CD4-positive, alpha-beta T cell (primary cell): Measurements from ENCODE around the gene MYO3B. TPM values are rescaled to one million over a fixed set of nuclear protein-coding genes. Genes with fewer than 3 reads are reported as not detected.

ENCODE experiments used
- ATAC-seq: fragments of 200-7000 bp; cut with Tn5 transposase; one replicate; pipeline ENCODE4 v1.10.0; 2022; ENCODE audit warnings: mild to moderate bottlenecking; ENCODE audit not compliant: poor library complexity
- CTCF ChIA-PET: fragments of 350-600 bp; sonication (Branson Sonifier 250); formaldehyde crosslinking; loops from one replicate; lab custom pipeline; 2021; ENCODE audit warnings: antibody characterized with exemption, inconsistent platforms; lab: Charles Lee
- POLR2A ChIA-PET: fragments of 350-600 bp; sonication (Branson Sonifier 250); formaldehyde crosslinking; loops from one replicate; lab custom pipeline; 2021; ENCODE audit warnings: antibody characterized with exemption, inconsistent platforms; lab: Charles Lee
- DNase-seq, 14 experiments: peaks; one replicate each; pipeline ENCODE4 v3.0.0-alpha.2; 2013 to 2020; ENCODE audit warnings: mixed read lengths in 2 of 14
- H3K27ac ChIP-seq, 2 donors: one replicate each; pipeline versions ENCODE4 v1.5.1 to v1.7.0; 2013; ENCODE audit warnings: low read length in 2 of 2, low read depth in 1 of 2, mild to moderate bottlenecking in 1 of 2
- H3K27me3 ChIP-seq, 2 experiments: 1 replicate in 1 of 2; 2 replicates in 1 of 2; pipeline versions ENCODE4 v1.6.1 to v1.7.0; 2013; ENCODE audit warnings: low read length in 2 of 2, control low read depth in 1 of 2, mild to moderate bottlenecking in 1 of 2, moderate library complexity in 1 of 2; ENCODE audit not compliant: insufficient read depth in 2 of 2, control insufficient read depth in 1 of 2
- H3K36me3 ChIP-seq: one replicate; pipeline ENCODE4 v1.6.1; 2013; ENCODE audit warnings: low read length, control low read depth; ENCODE audit not compliant: insufficient read depth
- H3K4me1 ChIP-seq: one replicate; pipeline ENCODE4 v1.6.1; 2013; ENCODE audit warnings: low read length, control low read depth; ENCODE audit not compliant: insufficient read depth
- H3K4me3 ChIP-seq: one replicate; pipeline ENCODE4 v1.5.1; 2013; ENCODE audit warnings: mild to moderate bottlenecking, low read length, moderate library complexity
- H3K9me3 ChIP-seq, 2 experiments: 1 replicate in 1 of 2; 2 replicates in 1 of 2; pipeline versions ENCODE4 v1.6.1 to v1.7.0; 2013; ENCODE audit warnings: low read length in 2 of 2, mild to moderate bottlenecking in 2 of 2, control low read depth in 1 of 2, moderate library complexity in 1 of 2; ENCODE audit not compliant: control insufficient read depth in 1 of 2, insufficient read depth in 1 of 2
- H3K27ac Mint-ChIP-seq: one replicate; pipeline ENCODE4 v1.8.0; 2020; ENCODE audit warnings: mixed read lengths
- H3K27me3 Mint-ChIP-seq: one replicate; pipeline ENCODE4 v1.8.0; 2021; ENCODE audit warnings: mixed read lengths
- H3K36me3 Mint-ChIP-seq: one replicate; pipeline ENCODE4 v1.8.0; 2021; ENCODE audit warnings: low read depth, mixed read lengths
- H3K4me1 Mint-ChIP-seq: one replicate; pipeline ENCODE4 v1.8.0; 2021; ENCODE audit warnings: low read depth, mixed read lengths
- H3K4me3 Mint-ChIP-seq: one replicate; pipeline ENCODE4 v1.8.0; 2020; ENCODE audit warnings: mild to moderate bottlenecking, mixed read lengths
- H3K9me3 Mint-ChIP-seq: one replicate; pipeline ENCODE4 v1.8.0; 2020; ENCODE audit warnings: mixed read lengths
- CTCF ChIP-seq: fragments of 200-600 bp; IDR thresholded peaks from one replicate; pipeline ENCODE4 v1.8.0; 2022; ENCODE audit warnings: antibody characterized with exemption, mild to moderate bottlenecking
- intact Hi-C, 2 experiments: fragments of 100-400 bp; cut with DNase I in 1 of 2; cut with micrococcal nuclease in 1 of 2; formaldehyde crosslinking; loops; one replicate each; pipeline versions ENCODE4 v1.15.1 to v1.9.0; 2023 to 2025; cut with DNase I, micrococcal nuclease
- total RNA-seq, 174 experiments: library from RNA in 2 of 174; stranded (reverse) in 2 of 174; gene quantifications; one replicate each; pipeline ENCODE4 v1.2.3 and lab custom pipeline; 2021 to 2026

The MYO3B gene
- total RNA-seq, 2 experiments from 2014 or later: not detected

DNA sequence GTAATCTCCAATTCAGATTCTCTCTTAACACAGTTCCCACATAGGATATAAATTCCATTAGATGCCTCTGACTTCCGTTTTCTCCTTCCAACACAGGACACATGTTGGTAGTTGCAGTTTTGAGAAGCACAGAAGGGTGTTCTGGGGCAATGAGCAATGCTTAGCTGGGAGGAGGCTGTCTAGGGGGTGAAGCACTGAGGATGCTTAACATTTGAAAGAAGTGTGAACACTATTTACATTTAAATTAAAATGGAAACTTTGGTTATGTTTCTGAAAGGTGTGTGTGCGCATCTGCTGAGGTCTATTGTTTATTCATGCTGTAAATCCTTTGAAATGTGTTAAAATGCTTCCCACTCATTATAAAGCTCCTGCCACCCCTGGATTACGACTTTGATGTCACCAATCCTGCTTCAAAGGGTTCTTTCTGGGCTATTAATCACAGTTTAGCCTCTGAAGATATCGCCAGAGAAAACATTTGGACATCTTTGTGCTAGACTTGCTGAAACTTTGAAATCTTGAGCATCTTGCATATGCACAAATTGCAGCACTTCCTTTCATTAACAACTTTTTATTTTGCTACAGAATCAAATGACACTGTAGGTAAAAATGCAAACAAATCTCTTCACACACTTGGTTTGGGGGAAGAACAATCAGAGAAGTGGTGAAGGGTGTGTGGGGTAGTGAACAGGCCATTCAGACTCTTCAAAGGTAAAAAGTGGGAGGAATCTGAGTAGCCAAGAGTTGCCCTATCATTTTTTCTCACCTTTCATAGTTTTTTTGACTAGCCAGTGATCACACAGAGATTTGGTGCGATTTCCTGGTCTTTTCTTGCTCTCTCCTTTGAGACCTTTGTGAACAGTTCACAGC lies 258.4 kb downstream of the MYO3B start:
- peak in 1 of 14 experiments; percentile 15 for DNase-seq
- Histone ChIP-seq H3K27ac (no peak overlapping the region), H3K4me3 (no peak overlapping the region), H3K36me3 (no peaks in the 10 kb centered on the region), H3K4me1 (peaks cover 12% of the 10 kb centered on the region), H3K9me3 (no peaks in the 10 kb centered on the region), H3K27me3 (no peaks in the 10 kb centered on the region)
- ChIA-PET CTCF (no interaction called here), POLR2A (no interaction called here)
- Mint-ChIP-seq H3K4me1 (peaks cover 41% of the 10 kb centered on the region), H3K36me3 (no peaks in the 10 kb centered on the region), H3K9me3 (no peaks in the 10 kb centered on the region), H3K27ac (no peak overlapping the region), H3K27me3 (peaks cover 4% of the 10 kb centered on the region), H3K4me3 (no peak overlapping the region)
- TF ChIP-seq CTCF: no peak
- intact Hi-C loops: no loop called here
- ATAC-seq: no peak

GRCh38 chr2:170446078-170446477 lies 268.1 kb downstream of the MYO3B start:
- Mint-ChIP-seq H3K4me3 (no peak overlapping the region), H3K4me1 (no peaks in the 10 kb centered on the region), H3K36me3 (no peaks in the 10 kb centered on the region), H3K9me3 (peaks cover 2% of the 10 kb centered on the region), H3K27ac (no peak overlapping the region), H3K27me3 (peaks cover 12% of the 10 kb centered on the region)
- POLR2A ChIA-PET: no interaction called here
- no peaks in the 10 kb centered on the region for H3K4me1 ChIP-seq
- CTCF ChIA-PET: no interaction called here
- intact Hi-C loops: no loop called here
- H3K27me3 ChIP-seq: no peaks in the 10 kb centered on the region
- no peak overlapping the region for H3K4me3 ChIP-seq
- H3K9me3 ChIP-seq: peaks cover 4 to 6% of the 10 kb centered on the region in 2 experiments
- TF ChIP-seq CTCF: no peak
- ATAC-seq: no peak
- no peak for DNase-seq
- no peaks in the 10 kb centered on the region for H3K36me3 ChIP-seq
- H3K27ac ChIP-seq: no peak overlapping the region

DNA sequence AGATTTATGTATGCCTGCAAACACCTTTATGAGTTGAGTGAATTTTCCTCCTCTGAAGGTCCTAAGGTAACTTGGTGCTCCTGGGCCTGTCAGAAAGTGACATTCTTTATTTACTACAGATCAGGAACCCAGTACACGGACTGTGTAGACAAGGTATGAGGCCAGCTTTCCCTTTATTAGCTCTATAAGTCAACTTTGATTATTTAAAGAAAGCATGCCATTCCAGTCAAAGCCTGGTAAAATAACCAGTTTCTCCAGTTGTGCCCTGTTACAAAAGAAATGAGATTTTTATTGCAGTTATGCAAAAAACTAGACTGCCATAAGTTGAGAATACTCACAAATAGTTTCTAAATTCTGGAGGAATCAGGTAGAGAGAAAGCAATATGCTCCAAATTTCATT lies 271.1 kb downstream of the MYO3B start:
- H3K27ac ChIP-seq: no peak overlapping the region
- intact Hi-C loops: no loop called here
- POLR2A ChIA-PET: no interaction called here
- H3K4me1 Mint-ChIP-seq: no peaks in the 10 kb centered on the region
- CTCF ChIA-PET: no interaction called here
- no peak for ATAC-seq
- H3K27me3 ChIP-seq: no peaks in the 10 kb centered on the region
- no peaks in the 10 kb centered on the region for H3K36me3 ChIP-seq
- H3K27me3 Mint-ChIP-seq: peaks cover 9% of the 10 kb centered on the region
- H3K4me3 Mint-ChIP-seq: no peak overlapping the region
- no peaks in the 10 kb centered on the region for H3K36me3 Mint-ChIP-seq
- peaks cover 2% of the 10 kb centered on the region for H3K9me3 Mint-ChIP-seq
- no peak for TF ChIP-seq CTCF
- H3K9me3 ChIP-seq: peaks cover 4 to 6% of the 10 kb centered on the region in 2 experiments
- no peaks in the 10 kb centered on the region for H3K4me1 ChIP-seq
- DNase-seq: no peak
- H3K4me3 ChIP-seq: no peak overlapping the region
- H3K27ac Mint-ChIP-seq: no peak overlapping the region
